Aorta (tissue), 5 donors: ENCODE results near the gene APOBEC3H. TPM values are rescaled to one million over a fixed set of nuclear protein-coding genes. Genes with fewer than 3 reads are reported as not detected.

Experiments used
- ATAC-seq: fragments of 200-7000 bp; cut with Tn5 transposase; one replicate; pipeline ENCODE4 v1.9.1; 2022; ENCODE audit warnings: moderate library complexity; ENCODE audit not compliant: low FRiP score
- DNase-seq, 2 donors: peaks; one replicate each; pipeline ENCODE4 v3.0.0-alpha.2; 2020
- H3K27ac ChIP-seq, 2 donors: one replicate each; pipeline ENCODE4 v1.5.1; 2013; ENCODE audit warnings: low read length in 2 of 2, mild to moderate bottlenecking in 2 of 2, moderate library complexity in 2 of 2, control low read depth in 1 of 2, inconsistent platforms in 1 of 2, low read depth in 1 of 2
- H3K27me3 ChIP-seq, 2 donors: one replicate each; pipeline ENCODE4 v1.6.1; 2013; ENCODE audit warnings: control low read depth in 1 of 2, low read length in 1 of 2, mild to moderate bottlenecking in 1 of 2, moderate library complexity in 1 of 2; ENCODE audit not compliant: insufficient read depth in 2 of 2, control insufficient read depth in 1 of 2
- H3K36me3 ChIP-seq, 2 donors: one replicate each; pipeline ENCODE4 v1.6.1; 2013; ENCODE audit warnings: control low read depth in 1 of 2, low read length in 1 of 2, mild to moderate bottlenecking in 1 of 2; ENCODE audit not compliant: insufficient read depth in 2 of 2, control insufficient read depth in 1 of 2
- H3K4me1 ChIP-seq, 2 donors: one replicate each; pipeline ENCODE4 v1.6.1; 2013; ENCODE audit warnings: low read length in 2 of 2, control low read depth in 1 of 2, mild to moderate bottlenecking in 1 of 2, moderate library complexity in 1 of 2; ENCODE audit not compliant: insufficient read depth in 2 of 2, control insufficient read depth in 1 of 2
- H3K4me3 ChIP-seq, 2 donors: one replicate each; pipeline ENCODE4 v1.5.1; 2013; ENCODE audit warnings: low read length in 2 of 2, control low read depth in 1 of 2, mild to moderate bottlenecking in 1 of 2
- H3K9me3 ChIP-seq: one replicate; pipeline ENCODE4 v1.6.1; 2013; ENCODE audit warnings: mild to moderate bottlenecking, low read length; ENCODE audit not compliant: control insufficient read depth
- WGBS, 2 donors: extraction: QIAGEN DNeasy Blood & Tissue Kit; methylation state at CpG; one replicate each; pipeline ENCODE4 v1.1.7; 2013; 5-methylcytosine and 5-hydroxymethylcytosine counted together
- intact Hi-C, 2 donors: fragments of 100-400 bp; cut with DNase I; formaldehyde crosslinking; loops; one replicate each; pipeline versions ENCODE4 v1.14.2 to v1.15.0; 2022
- polyA plus RNA-seq, 2 donors: library from polyadenylated mRNA; stranded (reverse); fragments of 200-250 nt; gene quantifications; one replicate each; pipeline ENCODE4 v1.2.3, GENCODE V29; 2013
- total RNA-seq, 2 donors: library from RNA; stranded (reverse); fragmentation: NEBNext Ultra II Directional; extraction: Animal tissue kit (Norgen Biotek cat#: 25700); gene quantifications; one replicate each; pipeline ENCODE4 v1.2.1, GENCODE V29; 2021
- donor health status: healthy with polysubstance abuse.
- donor health status: Bipolar disorder and iron deficiency.
- donor health status: DM: no; HTN: no; CAD: no.
- donor health status: DM: no; HTN: no; CAD: no.
- donor health status: DM: yes; HTN: yes; CAD: no.

Gene APOBEC3H
- total and polyA plus RNA-seq, 4 donors, result not detected

GRCh38 chr22:39135092-39135896 is 38.2 kb downstream of the APOBEC3H start:
- H3K27me3 ChIP-seq, result no peaks in the 10 kb centered on the region
- H3K36me3 ChIP-seq, result peaks cover 0 to 2% of the 10 kb centered on the region in 2 donors
- no peaks in the 10 kb centered on the region for H3K4me1 ChIP-seq
- intact Hi-C loops, result no loop called here
- no peaks in the 10 kb centered on the region for H3K9me3 ChIP-seq
- no peak overlapping the region for H3K4me3 ChIP-seq
- 53 to 55% methylated on average over 15 of the region's 15 CpGs for WGBS, 2 donors
- DNase-seq, result peak; percentile 43 to 69
- no peak overlapping the region for H3K27ac ChIP-seq
- ATAC-seq, result no peak

- ATAC-seq (no peak), DNase-seq (peak in 1 of 2 donors; percentile 72)
- intact Hi-C loops, result no loop called here
- Histone ChIP-seq H3K27ac (no peak overlapping the region), H3K4me1 (no peaks in the 10 kb centered on the region), H3K27me3 (no peaks in the 10 kb centered on the region), H3K4me3 (no peak overlapping the region), H3K9me3 (no peaks in the 10 kb centered on the region), H3K36me3 (peaks cover 0 to 2% of the 10 kb centered on the region in 2 donors)
- 91 to 92% methylated on average over 8 of the region's 8 CpGs for WGBS, 2 donors
These were observed 39.3 kb downstream of the APOBEC3H start for GRCh38 chr22:39136317-39136716.

DNA sequence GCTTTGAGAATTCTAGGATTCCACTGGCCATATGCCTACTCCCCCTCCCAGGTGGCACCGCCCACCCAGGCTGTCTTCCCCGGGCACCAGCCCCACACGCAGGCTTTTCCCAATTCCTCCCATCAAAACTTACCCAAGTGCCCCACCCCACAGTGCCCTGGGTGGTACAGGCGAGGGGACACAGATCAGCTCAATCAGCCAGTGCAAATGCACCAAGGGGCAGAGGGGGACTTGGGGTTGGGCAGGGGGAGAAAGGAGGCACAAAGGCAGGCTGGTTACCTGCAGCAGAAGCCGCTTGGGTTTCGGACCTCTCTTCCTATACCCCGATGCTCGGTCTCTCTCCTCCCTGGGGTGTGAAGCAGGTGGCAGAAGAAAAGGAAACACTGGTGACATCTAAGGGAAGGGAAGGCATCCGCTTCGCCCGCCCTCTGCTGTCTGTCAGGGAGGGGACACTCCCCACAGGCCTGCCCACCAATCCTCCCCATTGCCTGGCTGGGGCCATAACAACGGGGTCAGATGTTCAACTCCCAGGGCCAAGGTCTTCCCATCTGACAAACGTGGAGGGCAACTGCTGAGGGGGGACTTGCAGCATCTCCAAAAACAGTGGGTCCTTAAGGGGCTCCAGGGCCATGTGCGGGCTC is 41.4 kb downstream of the APOBEC3H start:
- Histone ChIP-seq H3K36me3 (no peaks in the 10 kb centered on the region), H3K4me1 (no peaks in the 10 kb centered on the region), H3K9me3 (no peaks in the 10 kb centered on the region), H3K4me3 (no peak overlapping the region), H3K27ac (no peak overlapping the region), H3K27me3 (no peaks in the 10 kb centered on the region)
- no peak for ATAC-seq
- WGBS, 2 donors, result 83 to 84% methylated on average over 11 to 14 of the region's 14 CpGs
- peak in 1 of 2 donors; percentile 39 for DNase-seq
- intact Hi-C loops, result no loop called here

DNA sequence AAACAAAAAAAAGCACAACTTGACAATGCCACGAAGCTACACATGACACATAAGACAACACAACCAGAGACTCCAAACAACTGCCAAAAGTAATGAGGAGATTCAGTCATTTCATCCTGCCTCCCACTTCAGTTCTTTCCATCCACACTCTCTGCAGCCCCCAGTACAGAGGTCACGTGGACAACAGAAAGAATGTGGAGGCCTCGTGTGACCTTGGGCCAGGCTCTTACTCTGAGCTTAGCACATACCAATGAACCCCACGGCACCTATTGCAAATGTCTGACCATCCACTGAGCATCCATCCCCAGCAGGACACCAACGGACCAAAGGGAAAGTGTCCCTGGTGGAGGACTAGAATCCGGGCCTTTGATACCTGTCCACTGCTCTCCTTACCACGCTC is 42.9 kb downstream of the APOBEC3H start:
- intact Hi-C loops, result no loop called here
- H3K27me3 ChIP-seq, result no peaks in the 10 kb centered on the region
- H3K9me3 ChIP-seq, result no peaks in the 10 kb centered on the region
- no peak overlapping the region for H3K27ac ChIP-seq
- no peaks in the 10 kb centered on the region for H3K4me1 ChIP-seq
- 76 to 81% methylated on average over 7 of the region's 7 CpGs for WGBS, 2 donors
- no peak for ATAC-seq
- DNase-seq, result no peak
- no peaks in the 10 kb centered on the region for H3K36me3 ChIP-seq
- H3K4me3 ChIP-seq, result no peak overlapping the region

- no peaks in the 10 kb centered on the region for H3K27me3 ChIP-seq
- no peaks in the 10 kb centered on the region for H3K36me3 ChIP-seq
- H3K4me3 ChIP-seq, result no peak overlapping the region
- no peaks in the 10 kb centered on the region for H3K4me1 ChIP-seq
- ATAC-seq, result no peak
- intact Hi-C loops, result no loop called here
- 91 to 93% methylated on average over 14 of the region's 14 CpGs for WGBS, 2 donors
- peak; percentile 43 to 62 for DNase-seq
- no peaks in the 10 kb centered on the region for H3K9me3 ChIP-seq
- H3K27ac ChIP-seq, result no peak overlapping the region
These were observed 45.1 kb downstream of the APOBEC3H start for GRCh38 chr22:39142088-39142680.

GRCh38 chr22:39144101-39144767 is 47.2 kb downstream of the APOBEC3H start:
- DNase-seq (peak; percentile 56 to 74), ATAC-seq (peak; percentile 1)
- Histone ChIP-seq H3K27me3 (no peaks in the 10 kb centered on the region), H3K36me3 (no peaks in the 10 kb centered on the region), H3K27ac (no peak overlapping the region), H3K4me1 (no peaks in the 10 kb centered on the region), H3K9me3 (no peaks in the 10 kb centered on the region), H3K4me3 (no peak overlapping the region)
- intact Hi-C loops, result no loop called here
- 38 to 41% methylated on average over 22 of the region's 22 CpGs for WGBS, 2 donors

- H3K27ac ChIP-seq, result peak overlapping the region in 1 of 2 donors; percentile 28
- no peaks in the 10 kb centered on the region for H3K27me3 ChIP-seq
- peak overlapping the region in 1 of 2 donors; percentile 35 for H3K4me3 ChIP-seq
- no peaks in the 10 kb centered on the region for H3K36me3 ChIP-seq
- WGBS, 2 donors, result 60 to 62% methylated on average over 6 of the region's 6 CpGs
- H3K9me3 ChIP-seq, result no peaks in the 10 kb centered on the region
- no peaks in the 10 kb centered on the region for H3K4me1 ChIP-seq
- DNase-seq (peak in 1 of 2 donors; percentile 57), ATAC-seq (no peak)
- intact Hi-C loops, result no loop called here
These were observed 49.4 kb downstream of the APOBEC3H start for GRCh38 chr22:39146256-39147101.
